ENCODE measurements around the gene LSM5.
"Not testable (repeated sequence)": the region's sequence is repeated elsewhere in the genome, so short reads cannot be mapped to it uniquely, and the experiment has no call there.

The LSM5 gene

GRCh38 chr7:32479574-32480200, 10.5 kb downstream of the LSM5 start:
- TF ChIP-seq CTCF (IDR thresholded peaks at IDR 0.05; ENCODE audit: control insufficient read depth, insufficient read depth, low read depth, low read length, missing control alignments), result peak; percentile 91
- no peak for DNase-seq (ENCODE audit: low read depth)
- H3K4me3 ChIP-seq (ENCODE audit: control insufficient read depth, low read depth, low read length), result no peak overlapping the region

GRCh38 chr7:32477649-32477980, 12.6 kb downstream of the LSM5 start:
- TF ChIP-seq CTCF (IDR thresholded peaks at IDR 0.05; ENCODE audit: control insufficient read depth, insufficient read depth, low read depth, low read length, missing control alignments), result no peak
- no peak overlapping the region for H3K4me3 ChIP-seq (ENCODE audit: control insufficient read depth, low read depth, low read length)
- DNase-seq (ENCODE audit: low read depth), result no peak

GRCh38 chr7:32476816-32477648, 13.1 kb downstream of the LSM5 start:
- H3K4me3 ChIP-seq (ENCODE audit: control insufficient read depth, low read depth, low read length), result no peak overlapping the region
- DNase-seq (ENCODE audit: low read depth), result no peak
- TF ChIP-seq CTCF (IDR thresholded peaks at IDR 0.05; ENCODE audit: control insufficient read depth, insufficient read depth, low read depth, low read length, missing control alignments), result no peak

- TF ChIP-seq CTCF (IDR thresholded peaks at IDR 0.05; ENCODE audit: control insufficient read depth, insufficient read depth, low read depth, low read length, missing control alignments), result no peak
Observed at GRCh38 chr7:32474008-32474407, 16.2 kb downstream of the LSM5 start.

GRCh38 chr7:32472015-32472414, 18.2 kb downstream of the LSM5 start:
- TF ChIP-seq CTCF (IDR thresholded peaks at IDR 0.05; ENCODE audit: control insufficient read depth, insufficient read depth, low read depth, low read length, missing control alignments), result no peak
- DNase-seq (ENCODE audit: low read depth), result no peak
- H3K4me3 ChIP-seq (ENCODE audit: control insufficient read depth, low read depth, low read length), result no peak overlapping the region

More at GRCh38 chr7:32474008-32474407, 16.2 kb downstream of the LSM5 start:
- DNase-seq (ENCODE audit: low read depth), result no peak
- H3K4me3 ChIP-seq (ENCODE audit: control insufficient read depth, low read depth, low read length), result no peak overlapping the region

- no peak for TF ChIP-seq CTCF (IDR thresholded peaks at IDR 0.05; ENCODE audit: control insufficient read depth, insufficient read depth, low read depth, low read length, missing control alignments)
- no peak for DNase-seq (ENCODE audit: low read depth)
- H3K4me3 ChIP-seq (ENCODE audit: control insufficient read depth, low read depth, low read length), result no peak overlapping the region
Observed at GRCh38 chr7:32470871-32471270, 19.3 kb downstream of the LSM5 start.

GRCh38 chr7:32470004-32470403, 20.2 kb downstream of the LSM5 start:
- DNase-seq (ENCODE audit: low read depth); H3K4me3 ChIP-seq (ENCODE audit: control insufficient read depth, low read depth, low read length): not testable (repeated sequence)

- H3K4me3 ChIP-seq (ENCODE audit: control insufficient read depth, low read depth, low read length); DNase-seq (ENCODE audit: low read depth): not testable (repeated sequence)
Observed at GRCh38 chr7:32464641-32465416, 25.4 kb downstream of the LSM5 start.
